MG63 (cell line): ENCODE measurements around the gene NIF3L1. TPM values are rescaled to one million over a fixed set of nuclear protein-coding genes. Genes with fewer than 3 reads are reported as not detected.

Source experiments
- DNase-seq: peaks from one replicate; pipeline ENCODE4 v3.0.0-alpha.2; 2020
- H3K27me3 ChIP-seq: fragments of 250-450 bp; sonication (Bioruptor Pico); 2 replicates; pipeline ENCODE4 v1.5.1; 2020; ENCODE audit warnings: mild to moderate bottlenecking, moderate library complexity
- H3K36me3 ChIP-seq: fragments of 250-450 bp; sonication (Bioruptor Pico); 2 replicates; pipeline ENCODE4 v1.5.1; 2020; ENCODE audit warnings: mild to moderate bottlenecking, moderate library complexity
- H3K4me3 ChIP-seq: fragments of 250-450 bp; sonication (Bioruptor Pico); 2 replicates; pipeline ENCODE4 v1.5.1; 2020; ENCODE audit warnings: mild to moderate bottlenecking, moderate library complexity
- H3K9me3 ChIP-seq: fragments of 250-450 bp; sonication (Bioruptor Pico); 2 replicates; pipeline ENCODE4 v1.5.1; 2020; ENCODE audit warnings: mild to moderate bottlenecking, moderate library complexity
- total RNA-seq: library from RNA; depleted of rRNA; stranded (reverse); fragments of >200 nt; shearing (Covaris generic); gene quantifications from 2 replicates; pipeline ENCODE4 v1.2.3, GENCODE V29; 2014; ENCODE audit warnings: low replicate concordance; rRNA removed

The NIF3L1 gene
- total RNA-seq, 1 experiment from 2014 or later = 50.0 TPM

- DNase-seq = no peak
Observed at GRCh38 chr2:200930947-200931626, 41.9 kb downstream of the NIF3L1 start.

DNA sequence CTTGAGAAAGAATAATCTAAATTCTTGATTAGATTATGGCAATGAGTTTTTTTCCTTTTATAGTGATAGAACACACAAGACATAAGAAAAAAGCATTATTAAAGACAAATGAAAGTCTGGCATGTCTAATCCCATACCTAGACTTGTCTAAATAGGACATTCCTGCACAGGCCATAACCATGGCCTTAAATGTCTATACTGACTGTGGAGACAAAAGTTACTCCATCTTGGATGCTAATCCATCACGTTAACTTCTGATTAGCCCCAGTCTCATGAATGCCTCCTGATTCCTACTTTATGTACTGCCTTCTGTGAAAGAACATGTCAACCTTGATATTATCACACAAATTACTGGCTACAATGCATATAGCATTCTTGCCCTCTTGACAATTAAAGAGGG lies 50.7 kb downstream of the NIF3L1 start:
- no peaks in the 10 kb centered on the region for H3K9me3 ChIP-seq
- no peak for DNase-seq
- H3K27me3 ChIP-seq = no peaks in the 10 kb centered on the region
- peaks cover 53% of the 10 kb centered on the region for H3K36me3 ChIP-seq
- H3K4me3 ChIP-seq = no peak overlapping the region

More at GRCh38 chr2:200930947-200931626, 41.9 kb downstream of the NIF3L1 start:
- Histone ChIP-seq H3K4me3 (no peak overlapping the region), H3K27me3 (no peaks in the 10 kb centered on the region), H3K36me3 (peaks cover 60% of the 10 kb centered on the region), H3K9me3 (no peaks in the 10 kb centered on the region)

GRCh38 chr2:200943527-200944105 lies 54.4 kb downstream of the NIF3L1 start:
- DNase-seq = no peak
- no peak overlapping the region for H3K4me3 ChIP-seq
- H3K36me3 ChIP-seq = peaks cover 36% of the 10 kb centered on the region
- H3K27me3 ChIP-seq = no peaks in the 10 kb centered on the region
- H3K9me3 ChIP-seq = no peaks in the 10 kb centered on the region

DNA sequence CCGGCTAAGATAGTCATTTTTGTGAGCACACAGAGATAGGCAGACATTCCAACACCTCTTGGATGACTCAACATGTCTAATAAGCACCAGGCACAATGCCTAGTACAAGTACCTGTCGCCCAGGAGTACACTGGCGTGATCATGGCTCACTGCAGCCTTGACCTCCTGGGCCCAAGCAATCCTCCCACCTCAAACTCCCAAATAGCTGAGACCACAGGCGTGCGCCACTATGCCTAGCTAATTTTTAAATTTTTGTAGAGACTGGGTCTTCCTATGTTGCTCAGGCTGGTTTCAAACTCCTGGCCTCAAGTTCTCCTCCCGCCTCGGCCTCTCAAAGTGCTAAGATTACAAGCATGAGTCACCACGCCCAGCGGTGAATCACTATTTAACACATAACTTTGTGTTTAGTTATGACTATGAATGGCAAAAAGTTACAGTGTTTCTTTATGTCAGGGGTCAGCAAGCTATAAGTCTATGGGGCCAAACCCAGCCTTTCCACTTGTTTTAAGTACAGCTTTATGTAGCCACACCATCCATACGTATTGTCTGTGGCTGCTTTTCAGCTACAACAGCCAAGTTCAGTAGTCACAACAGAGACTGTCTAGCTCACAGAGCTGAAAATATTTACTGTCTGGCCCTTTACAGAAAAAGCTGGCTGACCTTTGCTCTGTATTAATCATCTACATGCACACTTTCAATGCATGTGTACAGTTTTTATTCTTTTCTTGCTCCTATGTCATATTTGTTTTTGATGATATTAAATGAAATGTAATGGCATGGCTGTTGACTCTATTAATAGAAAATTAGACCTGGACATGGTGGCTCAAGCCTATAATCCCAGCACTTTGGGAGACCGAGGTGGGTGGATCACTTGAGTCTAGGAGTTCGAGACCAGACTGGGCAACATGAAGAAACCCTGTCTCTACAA lies 55.6 kb downstream of the NIF3L1 start:
- no peaks in the 10 kb centered on the region for H3K9me3 ChIP-seq
- no peaks in the 10 kb centered on the region for H3K27me3 ChIP-seq
- peaks cover 39% of the 10 kb centered on the region for H3K36me3 ChIP-seq
- DNase-seq = peak; percentile 86
- no peak overlapping the region for H3K4me3 ChIP-seq

DNA sequence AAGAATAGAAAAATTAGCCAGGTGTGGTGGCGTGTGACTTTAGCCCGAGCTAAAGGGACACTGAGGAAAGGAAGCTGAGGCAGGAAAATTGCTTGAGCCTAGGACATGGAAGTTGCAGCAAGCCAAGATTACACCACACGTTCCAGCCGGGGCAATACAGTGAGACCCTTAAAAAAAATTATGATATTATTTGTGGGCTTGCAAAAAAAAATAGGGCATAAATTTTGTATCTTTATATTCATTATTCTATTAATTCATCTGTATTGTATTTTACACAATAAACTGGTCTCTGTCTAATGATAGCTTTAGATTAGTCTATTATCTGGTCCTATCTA lies 56.2 kb downstream of the NIF3L1 start:
- DNase-seq = no peak
- H3K4me3 ChIP-seq = no peak overlapping the region
- H3K27me3 ChIP-seq = no peaks in the 10 kb centered on the region
- no peaks in the 10 kb centered on the region for H3K9me3 ChIP-seq
- peaks cover 35% of the 10 kb centered on the region for H3K36me3 ChIP-seq

DNA sequence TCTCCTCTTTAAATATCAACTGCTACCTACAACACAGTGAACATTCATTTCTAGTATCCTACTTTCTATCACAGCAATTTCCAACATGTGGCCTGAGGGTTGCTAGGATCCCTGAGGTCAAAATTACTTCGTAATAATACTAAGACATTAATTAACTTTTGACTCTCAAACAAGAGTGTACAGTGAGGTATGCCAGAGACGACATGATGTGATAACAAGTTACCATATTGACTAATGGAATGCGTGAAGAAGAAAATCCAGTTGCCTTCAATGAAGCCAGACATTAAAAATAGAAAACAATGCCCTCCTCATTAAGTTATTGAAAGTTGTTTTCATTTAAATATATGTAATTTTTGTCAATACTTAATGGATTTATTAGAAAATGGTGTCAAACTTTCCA lies 61.2 kb downstream of the NIF3L1 start:
- DNase-seq = no peak
- Histone ChIP-seq H3K9me3 (no peaks in the 10 kb centered on the region), H3K4me3 (no peak overlapping the region), H3K36me3 (peaks cover 40% of the 10 kb centered on the region), H3K27me3 (no peaks in the 10 kb centered on the region)

Other genes with a start within 250 kb of the NIF3L1 start
- gene BZW1, start 77.5 kb upstream of the NIF3L1 start, total RNA-seq = 281 and 464 TPM in 2 replicates
- gene CLK1, start 24.7 kb upstream of the NIF3L1 start, total RNA-seq = 22.9 and 42.9 TPM in 2 replicates
- gene PPIL3, start 294 bp upstream of the NIF3L1 start, total RNA-seq = 56.5 and 155 TPM in 2 replicates
- 15.6 and 29.0 TPM in 2 replicates for gene ORC2, start 74.3 kb downstream of the NIF3L1 start, total RNA-seq
- 0.62 and 0.86 TPM in 2 replicates for gene HYCC2, start 182.3 kb downstream of the NIF3L1 start, total RNA-seq
- 126 and 240 TPM in 2 replicates for gene NDUFB3, start 182.6 kb downstream of the NIF3L1 start, total RNA-seq
- 29.3 and 39.6 TPM in 2 replicates for gene CFLAR, start 226.8 kb downstream of the NIF3L1 start, total RNA-seq